Measurements from ENCODE around the gene CDK6. TPM values are rescaled to one million over a fixed set of nuclear protein-coding genes. Genes with fewer than 3 reads are reported as not detected.

CDK6 gene
- total RNA-seq, 4 donors from 2014 or later = 9.5 to 21.4 (median 15.9) TPM

DNA sequence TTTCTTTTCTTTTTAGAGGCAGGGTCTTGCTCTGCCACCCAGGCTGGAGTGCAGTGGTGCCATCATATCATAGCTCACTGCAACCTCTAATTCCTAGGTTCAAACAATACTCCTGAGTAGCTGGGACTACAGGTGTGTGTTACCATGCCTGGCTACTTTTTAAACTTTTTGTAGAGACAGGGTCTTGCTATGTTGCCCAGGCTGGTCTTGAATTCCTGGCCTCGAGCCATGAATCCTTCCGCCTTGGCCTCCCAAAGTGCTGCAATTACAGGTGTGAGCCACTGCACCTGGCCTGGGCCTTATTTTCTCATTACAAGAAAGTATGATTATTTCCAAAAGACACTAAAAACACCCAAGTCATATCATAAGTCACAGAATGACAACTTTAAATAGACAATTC is 106.6 kb downstream of the CDK6 start:
- TF ChIP-seq, protein P1, sequence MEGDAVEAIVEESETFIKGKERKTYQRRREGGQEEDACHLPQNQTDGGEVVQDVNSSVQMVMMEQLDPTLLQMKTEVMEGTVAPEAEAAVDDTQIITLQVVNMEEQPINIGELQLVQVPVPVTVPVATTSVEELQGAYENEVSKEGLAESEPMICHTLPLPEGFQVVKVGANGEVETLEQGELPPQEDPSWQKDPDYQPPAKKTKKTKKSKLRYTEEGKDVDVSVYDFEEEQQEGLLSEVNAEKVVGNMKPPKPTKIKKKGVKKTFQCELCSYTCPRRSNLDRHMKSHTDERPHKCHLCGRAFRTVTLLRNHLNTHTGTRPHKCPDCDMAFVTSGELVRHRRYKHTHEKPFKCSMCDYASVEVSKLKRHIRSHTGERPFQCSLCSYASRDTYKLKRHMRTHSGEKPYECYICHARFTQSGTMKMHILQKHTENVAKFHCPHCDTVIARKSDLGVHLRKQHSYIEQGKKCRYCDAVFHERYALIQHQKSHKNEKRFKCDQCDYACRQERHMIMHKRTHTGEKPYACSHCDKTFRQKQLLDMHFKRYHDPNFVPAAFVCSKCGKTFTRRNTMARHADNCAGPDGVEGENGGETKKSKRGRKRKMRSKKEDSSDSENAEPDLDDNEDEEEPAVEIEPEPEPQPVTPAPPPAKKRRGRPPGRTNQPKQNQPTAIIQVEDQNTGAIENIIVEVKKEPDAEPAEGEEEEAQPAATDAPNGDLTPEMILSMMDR (IDR thresholded peaks at IDR 0.05; ENCODE audit: low read depth) = no peak

GRCh38 chr7:92729172-92729571 is 107.2 kb downstream of the CDK6 start:
- TF ChIP-seq, protein P1 (IDR thresholded peaks at IDR 0.05; ENCODE audit: low read depth) = no peak

DNA sequence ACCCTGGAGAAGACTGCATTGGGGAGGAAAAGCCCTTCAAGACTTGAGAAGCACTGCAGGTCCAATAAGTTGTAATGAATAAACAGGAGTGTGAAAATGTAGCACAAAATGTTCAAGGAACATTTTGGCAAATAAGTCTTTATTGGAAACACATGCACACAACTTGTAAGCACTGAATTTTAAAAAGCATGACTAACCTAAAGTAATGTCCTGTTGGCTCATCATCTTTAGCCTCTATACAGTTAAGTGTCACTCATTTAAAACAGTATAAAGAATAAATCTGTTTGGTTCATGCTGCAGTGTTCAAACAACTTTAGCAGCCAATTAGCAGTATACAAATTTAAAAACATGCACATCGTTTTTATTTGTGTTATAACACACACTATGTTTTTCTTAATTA is 108.6 kb downstream of the CDK6 start:
- TF ChIP-seq, protein P1 (IDR thresholded peaks at IDR 0.05; ENCODE audit: low read depth) = no peak

DNA sequence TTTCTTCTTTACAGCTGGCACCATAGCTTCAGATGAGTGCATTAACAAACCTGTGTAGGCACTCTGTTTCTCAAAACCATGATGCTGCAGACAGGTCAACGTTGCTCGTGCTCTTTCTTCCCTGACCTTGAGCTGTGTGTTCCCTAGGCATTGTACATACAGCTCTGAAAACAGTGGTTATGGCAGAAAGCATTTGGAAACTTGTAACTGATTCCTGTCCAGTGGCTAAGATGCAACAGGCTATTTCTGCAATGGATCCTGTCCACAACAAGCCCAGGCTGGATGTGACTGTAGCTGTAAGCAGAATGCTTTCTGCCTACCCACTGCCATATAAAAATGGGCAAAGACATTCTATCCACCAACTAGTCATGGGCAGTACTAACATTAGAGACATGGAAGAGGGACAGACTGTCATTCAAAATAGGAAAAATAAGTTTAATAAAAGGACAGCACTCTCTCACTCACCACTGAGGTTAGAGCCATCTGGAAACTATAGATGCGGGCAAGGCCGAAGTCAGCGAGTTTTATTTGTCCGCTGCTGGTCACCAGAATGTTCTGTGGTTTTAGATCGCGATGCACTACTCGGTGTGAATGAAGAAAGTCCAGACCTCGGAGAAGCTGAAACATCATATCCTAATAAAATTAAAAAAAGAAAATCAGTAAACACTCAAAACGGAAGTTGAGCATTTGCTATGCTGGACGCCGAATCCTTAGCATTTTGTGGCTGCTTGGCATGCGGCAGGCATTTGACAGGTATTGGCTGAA is 111.0 kb downstream of the CDK6 start:
- TF ChIP-seq, protein P1 (IDR thresholded peaks at IDR 0.05; ENCODE audit: low read depth) = no peak

- TF ChIP-seq, protein P1 (IDR thresholded peaks at IDR 0.05; ENCODE audit: low read depth) = no peak
These were observed 112.4 kb downstream of the CDK6 start for GRCh38 chr7:92723943-92724342.

DNA sequence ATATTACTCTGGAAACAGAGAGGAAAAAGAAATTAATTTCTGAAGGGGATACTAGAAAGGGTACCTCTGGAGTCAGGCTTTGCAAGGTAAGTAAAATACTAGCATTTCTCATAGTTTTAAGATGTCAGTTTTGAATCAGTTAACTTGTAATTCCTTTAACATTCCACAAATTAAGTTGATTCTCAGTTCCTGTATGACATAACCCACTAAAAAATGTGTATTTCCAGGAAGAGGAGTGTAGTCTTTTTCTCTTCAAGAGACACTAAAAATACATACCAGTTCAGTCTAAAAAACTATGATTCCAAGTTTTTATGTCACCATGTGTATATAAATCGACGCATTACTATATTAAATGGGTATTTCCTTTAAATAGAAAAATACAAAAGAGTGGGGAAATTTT is 113.2 kb downstream of the CDK6 start:
- TF ChIP-seq, protein P1 (IDR thresholded peaks at IDR 0.05; ENCODE audit: low read depth) = no peak

DNA sequence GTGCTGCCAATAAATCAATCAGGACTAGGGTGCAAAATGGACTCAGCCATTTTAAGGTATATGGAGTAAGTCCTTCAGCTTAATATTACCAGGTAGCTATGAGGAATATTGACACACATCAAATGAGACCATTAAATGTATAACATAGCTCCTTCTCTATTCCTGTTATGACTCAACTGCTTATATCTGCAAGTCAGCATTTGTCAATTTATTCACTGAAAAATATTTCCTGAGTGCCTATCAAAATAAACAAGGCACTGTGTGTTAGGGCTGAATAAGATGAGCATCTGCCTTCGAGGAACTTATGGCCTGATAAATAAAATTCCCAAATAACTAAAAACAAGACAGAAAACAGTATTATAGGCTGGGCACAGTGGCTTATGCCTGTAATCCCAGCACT is 113.8 kb downstream of the CDK6 start:
- TF ChIP-seq, protein P1 (IDR thresholded peaks at IDR 0.05; ENCODE audit: low read depth) = no peak
